Stomach (tissue), 9 donors: ENCODE measurements around the gene LSM3. TPM values are rescaled to one million over a fixed set of nuclear protein-coding genes. Genes with fewer than 3 reads are reported as not detected.

Experiments used
- DNase-seq, 2 donors: peaks; one replicate each; pipeline versions ENCODE4 v3.0.0 to v3.0.0-alpha.2; 2013 to 2019
- H3K27ac ChIP-seq, 5 donors: fragments of 200-600 bp in 4 of 5; sonication (generic) in 4 of 5; one replicate each; pipeline ENCODE4 v1.5.1; 2013 to 2019; ENCODE audit warnings: mild to moderate bottlenecking in 1 of 5, moderate library complexity in 1 of 5
- H3K27me3 ChIP-seq, 3 donors: fragments of 200-600 bp; sonication (generic); one replicate each; pipeline ENCODE4 v1.5.1; 2017 to 2019; ENCODE audit warnings: mixed run types in 1 of 3
- H3K36me3 ChIP-seq, 4 donors: fragments of 200-600 bp; sonication (generic); 1 replicate in 3 of 4; 2 replicates in 1 of 4; pipeline ENCODE4 v1.5.1; 2016 to 2019
- H3K4me1 ChIP-seq, 4 donors: fragments of 200-600 bp; sonication (generic); one replicate each; pipeline ENCODE4 v1.5.1; 2016 to 2019
- H3K4me3 ChIP-seq, 4 donors: fragments of 200-600 bp; sonication (generic) in 3 of 4; one replicate each; pipeline ENCODE4 v1.5.1; 2016 to 2019; ENCODE audit warnings: mild to moderate bottlenecking in 1 of 4
- H3K9me3 ChIP-seq, 4 donors: fragments of 200-600 bp; sonication (generic); one replicate each; pipeline ENCODE4 v1.5.1; 2016 to 2019
- CTCF ChIP-seq, 7 experiments: fragments of 450-650 bp in 4 of 7; fragments of 200-600 bp in 3 of 7; sonication (generic) in 3 of 7; IDR thresholded peaks; one replicate each; pipeline ENCODE4 v1.5.1; 2016 to 2019; ENCODE audit warnings: antibody characterized with exemption in 7 of 7, control low read depth in 2 of 7, mild to moderate bottlenecking in 1 of 7
- EP300 ChIP-seq: sonication (generic); formaldehyde crosslinking; IDR thresholded peaks from one replicate; pipeline ENCODE4 v1.6.1; 2017; ENCODE audit warnings: antibody characterized with exemption
- POLR2A ChIP-seq, 4 donors: fragments of 450-650 bp; IDR thresholded peaks; one replicate each; pipeline ENCODE4 v1.6.1; 2016; ENCODE audit warnings: antibody characterized with exemption in 4 of 4, control low read depth in 2 of 4, mild to moderate bottlenecking in 1 of 4, moderate library complexity in 1 of 4
- POLR2AphosphoS5 ChIP-seq, 3 donors: sonication (generic); formaldehyde crosslinking; IDR thresholded peaks; one replicate each; pipeline ENCODE4 v1.6.1; 2016; ENCODE audit warnings: antibody characterized with exemption in 3 of 3
- WGBS, 5 donors: extraction: QIAGEN DNeasy Blood & Tissue Kit in 3 of 5; methylation state at CpG; one replicate each; pipeline versions ENCODE4 v1.1.5 to v1.1.7; 2013 to 2018; 5-methylcytosine and 5-hydroxymethylcytosine counted together
- intact Hi-C: fragments of 100-400 bp; cut with DNase I; formaldehyde crosslinking; loops from one replicate; pipeline ENCODE4 v1.15.1; 2023; ENCODE audit warnings: low total_unique reads
- polyA plus RNA-seq, 3 donors: library from polyadenylated mRNA; stranded (reverse); fragments of 200-250 nt; gene quantifications; one replicate each; pipeline ENCODE4 v1.2.3, GENCODE V29; 2013
- total RNA-seq, 5 donors: library from RNA; depleted of rRNA; stranded (reverse); fragments of >200 nt; gene quantifications; one replicate each; pipeline versions ENCODE4 v1.1.0 to v1.2.3, GENCODE V29; 2014 to 2016
- donor health status: healthy with polysubstance abuse.
- donor health status: Bipolar disorder and iron deficiency.
- donor health status: healthy.

The LSM3 gene
- total and polyA plus RNA-seq, 8 donors: 2.2 to 15.0 (median 11.0) TPM

- no peak overlapping the region for H3K4me3 ChIP-seq
- TF ChIP-seq POLR2A (IDR thresholded peaks at IDR 0.05): no peak
- no peak for TF ChIP-seq POLR2AphosphoS5 (IDR thresholded peaks at IDR 0.05)
- H3K9me3 ChIP-seq: no peaks in the 10 kb centered on the region
- peak overlapping the region in 4 of 5 donors; percentile 27 to 92 (median 88) for H3K27ac ChIP-seq
- no peaks in the 10 kb centered on the region for H3K27me3 ChIP-seq
- peaks cover 22 to 44% (median 33%) of the 10 kb centered on the region in 4 donors for H3K4me1 ChIP-seq
- 85 to 92% (median 90%) methylated on average over 9 to 10 of the region's 10 CpGs for WGBS, 5 donors
- DNase-seq: peak in 1 of 2 donors; percentile 2
- intact Hi-C loops: no loop called here
- H3K36me3 ChIP-seq: peaks cover 35 to 74% (median 72%) of the 10 kb centered on the region in 4 donors
Observed at GRCh38 chr3:14146381-14147065, 32.1 kb upstream of the LSM3 start.

GRCh38 chr3:14147066-14147435 is 31.6 kb upstream of the LSM3 start:
- H3K27ac ChIP-seq: peak overlapping the region in 1 of 5 donors; percentile 92

GRCh38 chr3:14147617-14148016 is 31.0 kb upstream of the LSM3 start:
- intact Hi-C loops: no loop called here
- 82 to 91% (median 88%) methylated on average over 12 of the region's 12 CpGs for WGBS, 5 donors
- DNase-seq: no peak
- no peaks in the 10 kb centered on the region for H3K9me3 ChIP-seq
- no peak overlapping the region for H3K27ac ChIP-seq
- H3K36me3 ChIP-seq: peaks cover 33 to 74% (median 72%) of the 10 kb centered on the region in 4 donors
- H3K27me3 ChIP-seq: no peaks in the 10 kb centered on the region
- H3K4me3 ChIP-seq: no peak overlapping the region
- peaks cover 22 to 39% (median 31%) of the 10 kb centered on the region in 4 donors for H3K4me1 ChIP-seq
- TF ChIP-seq CTCF (IDR thresholded peaks at IDR 0.05) (no peak), POLR2AphosphoS5 (IDR thresholded peaks at IDR 0.05) (no peak), EP300 (no peak), POLR2A (IDR thresholded peaks at IDR 0.05) (no peak)

More at GRCh38 chr3:14147066-14147435, 31.6 kb upstream of the LSM3 start:
- TF ChIP-seq CTCF (IDR thresholded peaks at IDR 0.05): no peak
- TF ChIP-seq EP300: no peak
- TF ChIP-seq POLR2A (IDR thresholded peaks at IDR 0.05): no peak
- no peak for TF ChIP-seq POLR2AphosphoS5 (IDR thresholded peaks at IDR 0.05)
- 85 to 98% (median 96%) methylated on average over 4 to 5 of the region's 5 CpGs for WGBS, 5 donors
- Histone ChIP-seq H3K9me3 (no peaks in the 10 kb centered on the region), H3K4me3 (no peak overlapping the region), H3K36me3 (peaks cover 35 to 74% (median 72%) of the 10 kb centered on the region in 4 donors), H3K4me1 (peaks cover 22 to 42% (median 33%) of the 10 kb centered on the region in 4 donors), H3K27me3 (no peaks in the 10 kb centered on the region)
- intact Hi-C loops: no loop called here
- no peak for DNase-seq

- peaks cover 22 to 32% (median 25%) of the 10 kb centered on the region in 4 donors for H3K4me1 ChIP-seq
- DNase-seq: no peak
- intact Hi-C loops: no loop called here
- no peaks in the 10 kb centered on the region for H3K27me3 ChIP-seq
- peaks cover 30 to 78% (median 76%) of the 10 kb centered on the region in 4 donors for H3K36me3 ChIP-seq
- no peaks in the 10 kb centered on the region for H3K9me3 ChIP-seq
- TF ChIP-seq CTCF (IDR thresholded peaks at IDR 0.05) (no peak), POLR2AphosphoS5 (IDR thresholded peaks at IDR 0.05) (no peak), EP300 (no peak), POLR2A (IDR thresholded peaks at IDR 0.05) (no peak)
- WGBS, 5 donors: 80 to 89% (median 86%) methylated on average over 25 to 28 of the region's 28 CpGs
- H3K27ac ChIP-seq: no peak overlapping the region
- H3K4me3 ChIP-seq: no peak overlapping the region
Observed at GRCh38 chr3:14148041-14148985, 30.3 kb upstream of the LSM3 start.
